HG02642 (cell line): ENCODE measurements around the gene DLEC1.
"Not testable (repeated sequence)": the region's sequence is repeated elsewhere in the genome, so short reads cannot be mapped to it uniquely, and the experiment has no call there.

Source experiments
- ATAC-seq: cut with Tn5 transposase; IDR thresholded peaks from one replicate; pipeline ENCODE4 v1.9.1; 2021; ENCODE audit warnings: mild to moderate bottlenecking; ENCODE audit not compliant: unreplicated experiment, poor library complexity

DLEC1 gene

GRCh38 chr3:38032328-38032865 lies 6.6 kb upstream of the DLEC1 start:
- ATAC-seq = no peak

- ATAC-seq = not testable (repeated sequence)
These were observed 5.4 kb upstream of the DLEC1 start for GRCh38 chr3:38033586-38033985.

- not testable (repeated sequence) for ATAC-seq
These were observed 4.7 kb upstream of the DLEC1 start for GRCh38 chr3:38034335-38034734.

GRCh38 chr3:38036286-38036685 lies 2.7 kb upstream of the DLEC1 start:
- ATAC-seq = no peak

GRCh38 chr3:38036906-38037305 lies 2.1 kb upstream of the DLEC1 start:
- ATAC-seq = no peak

GRCh38 chr3:38038447-38038911 lies 529 bp upstream of the DLEC1 start:
- no peak for ATAC-seq

GRCh38 chr3:38039899-38040261 lies 872 bp downstream of the DLEC1 start:
- ATAC-seq = peak; percentile 45

- ATAC-seq = no peak
These were observed 1.4 kb downstream of the DLEC1 start for GRCh38 chr3:38040401-38040800.

GRCh38 chr3:38043486-38043885 lies 4.5 kb downstream of the DLEC1 start:
- no peak for ATAC-seq

- ATAC-seq = no peak
These were observed 7.0 kb downstream of the DLEC1 start for GRCh38 chr3:38046027-38046426.

GRCh38 chr3:38046821-38047220 lies 7.8 kb downstream of the DLEC1 start:
- ATAC-seq = no peak

GRCh38 chr3:38047896-38048295 lies 8.9 kb downstream of the DLEC1 start:
- ATAC-seq = no peak

- no peak for ATAC-seq
These were observed 10.5 kb downstream of the DLEC1 start for GRCh38 chr3:38049358-38050126.

- no peak for ATAC-seq
These were observed 12.1 kb downstream of the DLEC1 start for GRCh38 chr3:38051131-38051530.

- not testable (repeated sequence) for ATAC-seq
These were observed 14.3 kb downstream of the DLEC1 start for GRCh38 chr3:38053286-38053685.

GRCh38 chr3:38053813-38054498 lies 14.9 kb downstream of the DLEC1 start:
- not testable (repeated sequence) for ATAC-seq

- ATAC-seq = no peak
These were observed 15.5 kb downstream of the DLEC1 start for GRCh38 chr3:38054499-38055001.

- no peak for ATAC-seq
These were observed 20.1 kb downstream of the DLEC1 start for GRCh38 chr3:38059148-38059547.

GRCh38 chr3:38059591-38059990 lies 20.6 kb downstream of the DLEC1 start:
- no peak for ATAC-seq

- no peak for ATAC-seq
These were observed 23.8 kb downstream of the DLEC1 start for GRCh38 chr3:38062809-38063208.

GRCh38 chr3:38064453-38064852 lies 25.4 kb downstream of the DLEC1 start:
- not testable (repeated sequence) for ATAC-seq
